K562 (cell line): ENCODE data around the gene HLA-DOA. TPM values are rescaled to one million over a fixed set of nuclear protein-coding genes. Genes with fewer than 3 reads are reported as not detected.

Experiments
- BCLAF1 ChIP-seq, 2 experiments: fragments of 450-650 bp in 1 of 2; IDR thresholded peaks; 2 replicates each; pipeline ENCODE4 v1.6.1; 2011 to 2017; ENCODE audit warnings: low read depth in 2 of 2, antibody characterized with exemption in 1 of 2, borderline replicate concordance in 1 of 2, low read length in 1 of 2, mild to moderate bottlenecking in 1 of 2, mixed read lengths in 1 of 2; ENCODE audit not compliant: control insufficient read depth in 1 of 2
- CBX3 ChIP-seq, 2 experiments: IDR thresholded peaks; 1 replicate in 1 of 2; 2 replicates in 1 of 2; pipeline ENCODE4 v1.6.1; 2012; ENCODE audit warnings: inconsistent platforms in 2 of 2, low read length in 2 of 2, borderline replicate concordance in 1 of 2, control low read depth in 1 of 2
- CHD2 ChIP-seq: IDR thresholded peaks from 2 replicates; pipeline ENCODE4 v1.6.1; 2011; ENCODE audit warnings: low read depth, low read length
- EHMT2 ChIP-seq: fragments of 450-650 bp; IDR thresholded peaks from 2 replicates; pipeline ENCODE4 v1.6.1; 2018; ENCODE audit warnings: antibody characterized with exemption
- FOXJ2 ChIP-seq: fragments of 200-800 bp; sonication (Bioruptor generic); IDR thresholded peaks from 2 replicates; pipeline ENCODE4 v1.6.1; 2016; ENCODE audit warnings: missing genetic modification characterization, missing compliant biosample characterization
- GATA2 ChIP-seq: sonication (generic); formaldehyde crosslinking; IDR thresholded peaks from 2 replicates; pipeline ENCODE4 v1.4.0; 2020; ENCODE audit warnings: mild to moderate bottlenecking, missing genetic modification reagents
- GATAD2A ChIP-seq: fragments of 450-650 bp; IDR thresholded peaks from 2 replicates; pipeline ENCODE4 v1.6.1; 2017
- HNRNPLL ChIP-seq: fragments of 200-400 bp; formaldehyde crosslinking; IDR thresholded peaks from 2 replicates; pipeline ENCODE4 v1.6.1; 2017; ENCODE audit warnings: low read length, low read depth, mild to moderate bottlenecking; ENCODE audit not compliant: poor library complexity, severe bottlenecking
- MAFG ChIP-seq: fragments of 450-650 bp; conservative IDR thresholded peaks from 2 replicates; pipeline ENCODE4 v1.6.1; 2016; ENCODE audit warnings: missing genetic modification characterization, missing compliant biosample characterization
- NKRF ChIP-seq: fragments of 450-650 bp; IDR thresholded peaks from 2 replicates; pipeline ENCODE4 v1.6.1; 2016; ENCODE audit warnings: borderline replicate concordance
- NR0B1 ChIP-seq: fragments of 450-650 bp; IDR thresholded peaks from one replicate; pipeline ENCODE4 v1.6.1; 2018; ENCODE audit warnings: mild to moderate bottlenecking, moderate library complexity; ENCODE audit not compliant: partially characterized antibody
- SIN3B ChIP-seq: fragments of 450-650 bp; IDR thresholded peaks from 2 replicates; pipeline ENCODE4 v1.6.1; 2017; ENCODE audit warnings: low read depth, mild to moderate bottlenecking, moderate library complexity
- STAT5B ChIP-seq: fragments of 250-450 bp; sonication (Bioruptor Pico); IDR thresholded peaks from 2 replicates; pipeline ENCODE4 v1.8.0; 2021; ENCODE audit warnings: mild to moderate bottlenecking, inconsistent platforms
- VEZF1 ChIP-seq: fragments of 200-800 bp; sonication (Bioruptor generic); IDR thresholded peaks from 2 replicates; pipeline ENCODE4 v1.6.1; 2017; ENCODE audit warnings: missing genetic modification characterization, missing compliant biosample characterization
- polyA plus RNA-seq, 8 experiments: library from polyadenylated mRNA; depleted of rRNA in 4 of 8; stranded (reverse) in 5 of 8; unstranded in 3 of 8; fragments of >200 nt; fragmentation: Nextera tagmentation in 2 of 8; fragmentation: Illumina TruSeq in 1 of 8; extraction: Ambion mirVana in 2 of 8; extraction: Trizol in 1 of 8; gene quantifications; 2 replicates each; pipeline versions ENCODE4 v1.2.1 to v1.2.3, GENCODE V29; 2011 to 2014; ENCODE audit warnings: inconsistent platforms in 1 of 8, missing spikeins in 1 of 8
- total RNA-seq, 7 experiments: library from RNA; depleted of rRNA in 6 of 7; stranded (reverse); fragments of >200 nt in 6 of 7; fragmentation: Illumina TruSeq in 2 of 7; extraction: Trizol in 2 of 7; gene quantifications; 2 replicates each; pipeline versions ENCODE4 v1.2.1 to v1.2.3, GENCODE V29; 2011 to 2021; ENCODE audit warnings: low replicate concordance in 1 of 7
- TF ChIP-seq, protein P1 (sequence below): IDR thresholded peaks from 2 replicates; pipeline ENCODE4 v1.6.1; 2016; ENCODE audit warnings: missing genetic modification characterization, missing compliant biosample characterization

The HLA-DOA gene
- total and polyA plus RNA-seq, 9 of the 15 experiments (the other 6 are each of a cell fraction or from before 2014, with no cell fraction given), result 0.07 TPM; not detected in 8

- TF ChIP-seq VEZF1 (CRISPR knock-in tag) (no peak), SIN3B (no peak), CHD2 (no peak), EHMT2 (peak; percentile 78), FOXJ2 (tag) (no peak), HNRNPLL (no peak), NKRF (no peak), NR0B1 (no peak), STAT5B (CRISPR knock-in tag) (no peak), CBX3 (IDR thresholded peaks at IDR 0.05; ENCODE audit: borderline replicate concordance in 1 of 2, low read length in 2 of 2) (no peak), GATA2 (CRISPR knock-in tag) (no peak; the same call in 1 of the 2 replicates), BCLAF1 (IDR thresholded peaks at IDR 0.05; ENCODE audit: borderline replicate concordance in 1 of 2, control insufficient read depth in 1 of 2, low read depth in 2 of 2, low read length in 1 of 2) (peak; percentile 9 to 66; a peak in 1 of 4 replicates), MAFG (no peak), GATAD2A (peak; percentile 90)
- TF ChIP-seq, protein P1, sequence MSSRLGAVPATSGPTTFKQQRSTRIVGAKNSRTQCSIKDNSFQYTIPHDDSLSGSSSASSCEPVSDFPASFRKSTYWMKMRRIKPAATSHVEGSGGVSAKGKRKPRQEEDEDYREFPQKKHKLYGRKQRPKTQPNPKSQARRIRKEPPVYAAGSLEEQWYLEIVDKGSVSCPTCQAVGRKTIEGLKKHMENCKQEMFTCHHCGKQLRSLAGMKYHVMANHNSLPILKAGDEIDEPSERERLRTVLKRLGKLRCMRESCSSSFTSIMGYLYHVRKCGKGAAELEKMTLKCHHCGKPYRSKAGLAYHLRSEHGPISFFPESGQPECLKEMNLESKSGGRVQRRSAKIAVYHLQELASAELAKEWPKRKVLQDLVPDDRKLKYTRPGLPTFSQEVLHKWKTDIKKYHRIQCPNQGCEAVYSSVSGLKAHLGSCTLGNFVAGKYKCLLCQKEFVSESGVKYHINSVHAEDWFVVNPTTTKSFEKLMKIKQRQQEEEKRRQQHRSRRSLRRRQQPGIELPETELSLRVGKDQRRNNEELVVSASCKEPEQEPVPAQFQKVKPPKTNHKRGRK (tag), result no peak
These were observed 42.0 kb downstream of the HLA-DOA start (continued) for GRCh38 chr6:32967151-32968091.
